Measurements from ENCODE around the gene SPAG9.

The SPAG9 gene

GRCh38 chr17:51165680-51166197, 45.1 kb upstream of the SPAG9 start (continued):
- TF ChIP-seq HIC1 (tag by site-specific recombination; IDR thresholded peaks at IDR 0.05) (peak; percentile 32; the same call in 1 of the 2 replicates), WT1 (tag by site-specific recombination; IDR thresholded peaks at IDR 0.05) (peak; percentile 77; the same call in 1 of the 2 replicates), ZNF23 (tag by site-specific recombination; IDR thresholded peaks at IDR 0.05; ENCODE audit: borderline replicate concordance) (no peak), HOXC10 (CRISPR knock-in tag; IDR thresholded peaks at IDR 0.05) (no peak), KLF7 (tag by site-specific recombination; IDR thresholded peaks at IDR 0.05; ENCODE audit: borderline replicate concordance) (peak; percentile 63), ZSCAN23 (tag by site-specific recombination; IDR thresholded peaks at IDR 0.05) (peak; percentile 53), ZNF274 (IDR thresholded peaks at IDR 0.05; ENCODE audit: low read length) (no peak), ZNF274 (tag by site-specific recombination; IDR thresholded peaks at IDR 0.05; ENCODE audit: borderline replicate concordance) (no peak), ZNF624 (tag by site-specific recombination; IDR thresholded peaks at IDR 0.05) (no peak; the same call in 1 of the 2 replicates), ZNF324 (tag by site-specific recombination; IDR thresholded peaks at IDR 0.05) (0 out of 2 replicates have a peak, but pooled peaks have one; percentile 39), ZNF341 (tag by site-specific recombination; IDR thresholded peaks at IDR 0.05; ENCODE audit: low read depth) (peak; percentile 71), ZSCAN18 (tag by site-specific recombination; IDR thresholded peaks at IDR 0.05) (no peak), ZNF645 (tag by site-specific recombination; IDR thresholded peaks at IDR 0.05) (0 out of 2 replicates have a peak, but pooled peaks have one; percentile 48)

- peak overlapping the region; percentile 88 for H3K4me3 ChIP-seq (ENCODE audit: low read depth, low read length)
- 0 out of 2 replicates have a peak, but pooled peaks cover 5% of the 10 kb centered on the region for H3K4me1 ChIP-seq (ENCODE audit: control insufficient read depth, insufficient read depth, low read length)
- H3K36me3 ChIP-seq (ENCODE audit: control insufficient read depth in 2 of 2, insufficient read depth in 1 of 2, low read length in 2 of 2), result peaks cover 61 to 64% of the 10 kb centered on the region in 2 experiments
- no peaks in the 10 kb centered on the region for H3K9me3 ChIP-seq (ENCODE audit: control insufficient read depth, insufficient read depth, low read depth, low read length)
- ChIA-PET POLR2A (interaction anchor here (1.0 to 3.0 kb wide), 3 partner anchors 11 to 298 kb away, joined by 4 to 36 read pairs (median 4); partner anchors contain the start of genes NME1 and TOB1), CTCF (interaction anchor here (0.5 to 2.0 kb wide), 4 partner anchors 9 to 382 kb away, joined by 4 to 10 read pairs (median 6); partner anchors contain the start of gene NME1)
- no peak overlapping the region; the same call in 1 of the 2 replicates for H3K27ac ChIP-seq (ENCODE audit: extremely low read depth, low read depth, low read length)
- TF ChIP-seq SCRT2 (tag by site-specific recombination; IDR thresholded peaks at IDR 0.05), result peak; percentile 72; the same call in 1 of the 2 replicates
- TF ChIP-seq ZIC2 (tag by site-specific recombination; IDR thresholded peaks at IDR 0.05), result peak; percentile 6; the same call in 1 of the 2 replicates
- TF ChIP-seq ZNF280D (tag by site-specific recombination; IDR thresholded peaks at IDR 0.05), result no peak
Observed at GRCh38 chr17:51164911-51165679, 44.4 kb upstream of the SPAG9 start.
